ENCODE results near the gene PARS2. TPM values are rescaled to one million over a fixed set of nuclear protein-coding genes. Genes with fewer than 3 reads are reported as not detected.

The PARS2 gene
- 5.1 TPM for total RNA-seq
- long read RNA-seq, transcript PARS2-201 (2 exons, 2,347 nt): major isoform, 17 of 23 reads
- long read RNA-seq, partial matches to known transcripts: 0 of 23 reads
- long read RNA-seq, other reads (novel, unspliced or antisense): 6 of 23 reads

- TF ChIP-seq CTCF (IDR thresholded peaks at IDR 0.05; ENCODE audit: borderline replicate concordance): no peak
- peak; percentile 95 for DNase-seq
- Histone ChIP-seq H3K4me1 (peaks cover 18% of the 10 kb centered on the region), H3K9me3 (replicated peaks) (no peaks in the 10 kb centered on the region), H3K27me3 (ENCODE audit: low read depth) (no peaks in the 10 kb centered on the region), H3K4me3 (peak within 1 kb of the TSS; percentile 87), H3K27ac (replicated peaks) (peak within 1 kb of the TSS; percentile 79), H3K36me3 (no peaks in the 10 kb centered on the region)
- intact Hi-C loops (cut with micrococcal nuclease): no loop called here
Measured at GRCh38 chr1:54764133-54764921, at the start of gene PARS2. PARS2 (minus strand) TSS chr1:54764523; CDS start chr1:54759161, 5,362 bp downstream.

- H3K27ac ChIP-seq (replicated peaks): no peak overlapping the region
- no peaks in the 10 kb centered on the region for H3K36me3 ChIP-seq
- no peak overlapping the region for H3K4me3 ChIP-seq
- peaks cover 14% of the 10 kb centered on the region for H3K27me3 ChIP-seq (ENCODE audit: low read depth)
- intact Hi-C loops (cut with micrococcal nuclease): no loop called here
- TF ChIP-seq CTCF (IDR thresholded peaks at IDR 0.05; ENCODE audit: borderline replicate concordance): no peak
- no peaks in the 10 kb centered on the region for H3K4me1 ChIP-seq
- no peaks in the 10 kb centered on the region for H3K9me3 ChIP-seq (replicated peaks)
- no peak for DNase-seq
Measured at GRCh38 chr1:54814126-54814498, 49.8 kb upstream of the PARS2 start.

GRCh38 chr1:54813485-54814125 is 49.3 kb upstream of the PARS2 start:
- H3K27ac ChIP-seq (replicated peaks): no peak overlapping the region
- H3K4me3 ChIP-seq: no peak overlapping the region
- no peak for TF ChIP-seq CTCF (IDR thresholded peaks at IDR 0.05; ENCODE audit: borderline replicate concordance)
- no peaks in the 10 kb centered on the region for H3K4me1 ChIP-seq
- no peaks in the 10 kb centered on the region for H3K9me3 ChIP-seq (replicated peaks)
- DNase-seq: no peak
- intact Hi-C loops (cut with micrococcal nuclease): no loop called here
- H3K36me3 ChIP-seq: no peaks in the 10 kb centered on the region
- H3K27me3 ChIP-seq (ENCODE audit: low read depth): peaks cover 14% of the 10 kb centered on the region

GRCh38 chr1:54812801-54813484 is 48.6 kb upstream of the PARS2 start:
- H3K36me3 ChIP-seq: no peaks in the 10 kb centered on the region
- H3K9me3 ChIP-seq (replicated peaks): no peaks in the 10 kb centered on the region
- DNase-seq: no peak
- no peak for TF ChIP-seq CTCF (IDR thresholded peaks at IDR 0.05; ENCODE audit: borderline replicate concordance)
- no peak overlapping the region for H3K4me3 ChIP-seq
- no peaks in the 10 kb centered on the region for H3K4me1 ChIP-seq
- intact Hi-C loops (cut with micrococcal nuclease): no loop called here
- peaks cover 14% of the 10 kb centered on the region for H3K27me3 ChIP-seq (ENCODE audit: low read depth)
- H3K27ac ChIP-seq (replicated peaks): no peak overlapping the region
